Right lobe of liver (tissue), 6 donors: Measurements from ENCODE around the gene SERPINH1. TPM values are rescaled to one million over a fixed set of nuclear protein-coding genes. Genes with fewer than 3 reads are reported as not detected.

Experiments
- ATAC-seq, 4 donors: fragments of 200-7000 bp; cut with Tn5 transposase; one replicate each; pipeline ENCODE4 v1.9.1; 2020; ENCODE audit warnings: mild to moderate bottlenecking in 4 of 4, moderate library complexity in 4 of 4
- DNase-seq, 3 donors: peaks; one replicate each; pipeline ENCODE4 v3.0.0-alpha.2; 2020
- H3K27ac ChIP-seq, 3 donors: fragments of 200-600 bp; one replicate each; pipeline ENCODE4 v1.8.0; 2022
- H3K27me3 ChIP-seq, 2 donors: fragments of 200-600 bp; one replicate each; pipeline ENCODE4 v1.8.0; 2022
- H3K36me3 ChIP-seq, 4 donors: fragments of 200-600 bp; sonication (generic) in 1 of 4; one replicate each; pipeline versions ENCODE4 v1.5.1 to v1.8.0; 2017 to 2022; ENCODE audit warnings: control low read depth in 1 of 4
- H3K4me1 ChIP-seq, 4 donors: fragments of 200-600 bp; sonication (generic) in 1 of 4; one replicate each; pipeline versions ENCODE4 v1.5.1 to v1.8.0; 2017 to 2022; ENCODE audit warnings: control low read depth in 1 of 4
- H3K4me3 ChIP-seq, 3 donors: fragments of 200-600 bp; one replicate each; pipeline ENCODE4 v1.8.0; 2022
- H3K9me3 ChIP-seq, 4 donors: fragments of 200-600 bp; sonication (generic) in 1 of 4; one replicate each; pipeline versions ENCODE4 v1.5.1 to v1.8.0; 2017 to 2022; ENCODE audit warnings: control low read depth in 1 of 4
- CTCF ChIP-seq, 4 donors: fragments of 200-600 bp in 3 of 4; fragments of 450-650 bp in 1 of 4; IDR thresholded peaks; one replicate each; pipeline versions ENCODE4 v1.5.1 to v1.8.0; 2016 to 2022; ENCODE audit warnings: antibody characterized with exemption in 4 of 4, mild to moderate bottlenecking in 2 of 4
- POLR2A ChIP-seq: fragments of 450-650 bp; IDR thresholded peaks from one replicate; pipeline ENCODE4 v1.6.1; 2017; ENCODE audit warnings: antibody characterized with exemption, mild to moderate bottlenecking
- WGBS: methylation state at CpG from one replicate; pipeline ENCODE4 v1.1.6; 2018; ENCODE audit warnings: low coverage, low lambda C conversion rate; ENCODE audit not compliant: insufficient coverage; ENCODE audit errors: missing lambda C conversion rate; 5-methylcytosine and 5-hydroxymethylcytosine counted together
- intact Hi-C, 2 donors: fragments of 100-400 bp; cut with DNase I; formaldehyde crosslinking; loops; one replicate each; pipeline versions ENCODE4 v1.11.2 to v1.14.1; 2022
- total RNA-seq, 6 experiments: library from RNA; depleted of rRNA in 2 of 6; stranded (reverse); fragments of >200 nt in 2 of 6; fragmentation: NEBNext Ultra II Directional in 3 of 6; extraction: Animal tissue kit (Norgen Biotek cat#: 25700) in 3 of 6; gene quantifications; one replicate each; pipeline versions ENCODE4 v1.1.0 to v1.2.4, GENCODE V29; 2016 to 2023
- donor health status: DM: no; HTN: yes; CAD: no.
- donor health status: DM: no; HTN: no; CAD: no.
- donor health status: DM: no; HTN: no; CAD: no.
- donor health status: DM: no; HTN: yes; CAD: no.
- donor health status: DM: no; HTN: yes; CAD: no.

Gene SERPINH1
- total RNA-seq, 6 experiments from 2014 or later: 14.6 to 44.3 (median 33.8) TPM

GRCh38 chr11:75574698-75575602, 12.9 kb downstream of the SERPINH1 start:
- no peaks in the 10 kb centered on the region for H3K9me3 ChIP-seq
- DNase-seq: peak in 1 of 3 donors; percentile 49
- no peak overlapping the region for H3K4me3 ChIP-seq
- 39% methylated on average over 4 of the region's 12 CpGs for WGBS
- H3K4me1 ChIP-seq: peaks cover 0 to under 1% (median 0%) of the 10 kb centered on the region in 4 donors
- intact Hi-C loops: no loop called here
- peaks cover 0 to 33% (median 17%) of the 10 kb centered on the region in 4 donors for H3K36me3 ChIP-seq
- ATAC-seq: peak in 2 of 4 donors; percentile 7 to 13
- H3K27ac ChIP-seq: no peak overlapping the region
- H3K27me3 ChIP-seq: no peaks in the 10 kb centered on the region
- TF ChIP-seq POLR2A (no peak), CTCF (IDR thresholded peaks at IDR 0.05) (no peak)

GRCh38 chr11:75576017-75576416, 14.0 kb downstream of the SERPINH1 start:
- intact Hi-C loops: no loop called here
- no peak for DNase-seq
- no peak overlapping the region for H3K4me3 ChIP-seq
- TF ChIP-seq CTCF (IDR thresholded peaks at IDR 0.05): no peak
- 64% methylated on average over 2 of the region's 6 CpGs for WGBS
- no peak for ATAC-seq
- H3K4me1 ChIP-seq: peaks cover 0 to 2% (median 0%) of the 10 kb centered on the region in 4 donors
- H3K9me3 ChIP-seq: no peaks in the 10 kb centered on the region
- H3K27me3 ChIP-seq: no peaks in the 10 kb centered on the region
- no peak overlapping the region for H3K27ac ChIP-seq
- peaks cover 0 to 22% (median 10%) of the 10 kb centered on the region in 4 donors for H3K36me3 ChIP-seq

GRCh38 chr11:75576499-75576918, 14.5 kb downstream of the SERPINH1 start:
- 23% methylated on average over 8 of the region's 8 CpGs for WGBS
- H3K4me3 ChIP-seq: no peak overlapping the region
- DNase-seq: peak in 1 of 3 donors; percentile 68

GRCh38 chr11:75577207-75577606, 15.2 kb downstream of the SERPINH1 start:
- ATAC-seq (peak; percentile 47 to 59 (median 53)), DNase-seq (peak in 1 of 3 donors; percentile 55)
- H3K4me1 ChIP-seq: peaks cover 0 to 2% (median 0%) of the 10 kb centered on the region in 4 donors
- no peak overlapping the region for H3K27ac ChIP-seq
- H3K27me3 ChIP-seq: no peaks in the 10 kb centered on the region
- intact Hi-C loops: no loop called here
- peak; percentile 11 to 55 (median 47) for TF ChIP-seq CTCF (IDR thresholded peaks at IDR 0.05)
- no peak for TF ChIP-seq POLR2A
- H3K9me3 ChIP-seq: no peaks in the 10 kb centered on the region
- no peak overlapping the region for H3K4me3 ChIP-seq
- WGBS: 13% methylated on average over 7 of the region's 10 CpGs
- peaks cover 0 to 10% (median 5%) of the 10 kb centered on the region in 4 donors for H3K36me3 ChIP-seq

More at GRCh38 chr11:75576499-75576918, 14.5 kb downstream of the SERPINH1 start:
- intact Hi-C loops: no loop called here
- Histone ChIP-seq H3K27ac (no peak overlapping the region), H3K27me3 (no peaks in the 10 kb centered on the region), H3K36me3 (peaks cover 0 to 17% (median 8%) of the 10 kb centered on the region in 4 donors), H3K4me1 (peaks cover 0 to 2% (median 0%) of the 10 kb centered on the region in 4 donors), H3K9me3 (no peaks in the 10 kb centered on the region)
- ATAC-seq: peak; percentile 36 to 60 (median 54)
- no peak for TF ChIP-seq CTCF (IDR thresholded peaks at IDR 0.05)
- no peak for TF ChIP-seq POLR2A
